GOT3 (cell line): Measurements from ENCODE around the gene KLHL30.

ENCODE experiments used
- DNase-seq: peaks from one replicate; lab custom pipeline; 2025; ENCODE audit warnings: mixed read lengths; lab: John Stamatoyannopoulos, UW

The KLHL30 gene

GRCh38 chr2:238148981-238149380 lies 10.5 kb downstream of the KLHL30 start:
- no peak for DNase-seq

DNA sequence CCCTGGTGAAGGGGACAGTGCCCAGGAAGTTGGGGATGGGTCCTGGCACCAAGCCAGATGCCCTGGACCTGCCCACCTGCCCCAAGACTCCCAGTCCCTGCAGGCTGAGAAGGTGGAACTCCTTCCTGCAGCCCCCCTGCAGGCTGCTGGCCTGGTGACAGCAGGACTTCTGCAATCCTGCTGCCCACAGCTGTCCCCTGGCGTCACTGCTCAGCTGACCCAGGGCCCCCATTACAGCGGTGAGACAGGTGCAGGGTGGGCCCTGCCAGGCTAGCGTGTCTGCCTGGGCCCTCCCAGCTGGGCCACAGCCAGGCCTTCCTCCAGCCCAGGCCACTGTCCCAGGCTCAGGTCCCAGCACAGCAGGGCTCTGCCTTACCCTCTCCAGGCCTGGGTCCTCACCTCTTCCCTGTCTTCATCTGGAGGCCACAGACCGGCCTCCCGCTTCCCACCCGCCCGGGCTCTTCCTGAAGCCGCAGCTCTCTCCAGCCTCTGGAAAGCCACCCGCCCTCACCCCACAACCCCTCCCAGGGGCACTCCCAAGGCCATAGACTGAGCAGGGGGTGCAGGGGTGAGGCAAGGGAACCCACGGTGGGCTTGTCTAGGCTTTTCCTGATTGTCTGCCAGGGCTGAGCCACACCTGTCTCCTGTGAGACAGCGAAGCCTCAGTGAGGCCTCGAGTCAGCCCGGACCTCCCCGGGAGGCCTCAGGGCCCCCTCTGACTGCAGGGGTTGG lies 11.5 kb downstream of the KLHL30 start:
- no peak for DNase-seq

GRCh38 chr2:238150686-238151085 lies 12.2 kb downstream of the KLHL30 start:
- no peak for DNase-seq

- DNase-seq = no peak
These were observed 12.7 kb downstream of the KLHL30 start for GRCh38 chr2:238151205-238151604.

- no peak for DNase-seq
These were observed 13.3 kb downstream of the KLHL30 start for GRCh38 chr2:238151628-238152235.

DNA sequence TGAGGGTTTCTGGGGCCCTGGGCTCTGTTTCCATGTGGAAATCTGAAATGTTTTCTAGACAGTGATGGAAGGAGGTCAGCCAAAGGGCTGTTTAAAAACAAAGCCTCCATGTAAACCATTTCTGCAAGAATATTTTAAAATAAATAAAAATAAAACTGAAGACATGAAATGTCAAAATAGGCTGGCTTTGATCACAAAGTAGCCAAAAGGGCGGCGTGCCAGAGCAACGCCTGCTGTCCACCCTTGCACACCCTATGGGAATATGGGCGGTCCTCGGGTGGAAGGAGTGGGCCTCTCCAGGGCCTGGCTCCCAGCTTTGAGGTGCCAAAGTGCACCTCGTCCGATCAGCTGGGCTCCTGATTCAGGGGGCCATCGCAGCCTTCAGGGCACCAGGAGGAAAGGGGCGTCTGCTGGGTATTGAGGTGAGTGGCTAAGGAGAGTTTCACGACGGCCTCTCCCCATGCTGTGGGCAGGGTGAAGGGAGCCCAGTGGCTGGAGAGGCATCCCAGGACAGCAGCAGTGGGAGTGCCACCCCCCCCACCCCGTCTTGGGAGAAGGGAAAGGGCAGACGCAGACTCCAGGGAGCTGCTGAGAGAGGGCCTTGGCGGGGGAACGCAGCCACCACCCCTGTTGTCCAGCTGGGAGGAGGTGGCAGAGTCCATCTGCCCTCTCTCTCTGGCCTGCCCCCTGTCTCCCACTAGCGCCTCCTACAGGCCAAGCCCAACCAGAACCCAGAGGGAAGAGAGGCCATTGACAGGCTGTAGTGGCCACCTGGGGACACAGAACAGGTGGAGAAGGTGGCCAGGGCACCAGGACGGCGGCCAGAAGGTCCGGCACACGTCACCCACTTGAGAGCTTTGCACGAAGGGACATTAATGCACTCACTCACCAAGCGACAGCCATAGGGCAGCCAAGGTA lies 14.6 kb downstream of the KLHL30 start:
- no peak for DNase-seq

- no peak for DNase-seq
These were observed 16.1 kb downstream of the KLHL30 start for GRCh38 chr2:238154570-238154969.

GRCh38 chr2:238155051-238155760 lies 16.7 kb downstream of the KLHL30 start:
- DNase-seq = no peak

DNA sequence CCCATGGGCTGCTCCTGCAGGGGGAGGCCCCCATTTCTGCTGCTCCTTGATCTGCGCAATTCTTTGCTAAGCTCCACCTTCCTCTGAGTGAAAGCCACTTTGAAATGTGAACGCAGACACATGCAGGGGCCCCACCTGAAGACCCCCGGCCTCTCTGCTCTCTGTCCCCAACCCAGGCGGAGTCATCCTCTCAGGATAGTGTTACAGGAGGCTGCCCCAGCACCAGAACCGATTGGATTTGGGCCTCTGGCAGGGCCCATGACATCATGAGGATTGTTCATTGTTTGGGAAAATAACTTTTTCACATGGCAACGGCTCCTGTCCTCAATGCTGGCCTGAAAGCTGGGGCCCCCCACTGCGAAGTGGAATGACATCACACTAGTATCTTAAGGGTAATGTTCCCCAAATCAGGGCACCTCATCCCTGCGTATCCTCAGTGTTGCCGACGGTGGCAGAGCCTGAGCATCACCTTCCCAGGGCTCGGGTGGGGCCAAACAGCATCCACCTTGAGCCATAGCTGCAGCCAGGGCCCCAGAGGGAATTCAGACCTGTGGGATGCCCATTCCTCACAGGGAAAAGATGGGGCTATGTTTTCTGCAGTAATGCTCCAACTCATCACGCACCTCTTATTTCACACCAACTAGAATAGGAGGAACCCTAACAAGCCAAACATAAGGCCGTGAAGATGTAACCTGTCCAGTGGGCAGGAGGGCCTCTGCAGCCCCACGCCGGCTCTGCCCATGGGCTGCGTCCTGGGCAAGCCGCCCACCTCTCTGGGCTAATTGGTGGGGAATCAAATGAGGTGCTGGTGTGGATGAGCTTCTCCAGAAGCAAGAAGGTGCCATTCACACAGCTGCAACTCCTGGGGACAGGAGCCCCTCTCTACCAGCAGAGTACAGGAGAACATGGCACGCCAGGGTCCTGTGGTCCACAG lies 17.6 kb downstream of the KLHL30 start:
- DNase-seq = no peak

GRCh38 chr2:238157506-238158017 lies 19.1 kb downstream of the KLHL30 start:
- DNase-seq = no peak

DNA sequence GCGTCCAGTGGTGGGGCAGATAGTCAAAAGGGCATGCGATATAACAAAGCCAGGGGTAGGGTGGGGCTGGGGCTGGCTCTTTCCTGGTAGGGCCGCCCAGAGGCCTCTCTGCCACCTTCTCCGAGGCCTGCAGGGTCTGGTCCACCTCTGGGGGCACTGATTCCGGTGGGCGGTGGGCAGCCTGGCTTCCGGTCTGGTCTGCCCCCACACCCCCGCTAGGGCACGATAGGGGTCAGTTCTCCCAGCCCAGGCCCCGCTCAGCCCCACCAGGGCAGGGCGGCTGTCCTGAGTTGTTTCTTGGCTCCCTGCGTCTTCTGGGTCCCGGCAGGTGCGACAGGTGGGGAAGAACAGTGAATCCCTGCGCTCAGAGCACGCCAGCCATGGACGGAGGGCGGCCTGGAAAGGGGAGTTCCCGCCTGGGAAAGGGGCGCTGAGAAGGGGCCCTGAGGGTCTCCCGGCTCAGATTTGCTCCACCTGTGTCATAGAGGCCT lies 19.6 kb downstream of the KLHL30 start:
- DNase-seq = no peak

GRCh38 chr2:238158509-238159070 lies 20.1 kb downstream of the KLHL30 start, which contains the start of gene ERFE:
Gene ERFE, plus strand, starts transcription at chr2:238158970. Its CDS starts 38 bp downstream, at chr2:238159008.
- DNase-seq = no peak

- DNase-seq = no peak
These were observed 20.6 kb downstream of the KLHL30 start for GRCh38 chr2:238159071-238159539.

- DNase-seq = no peak
These were observed 21.3 kb downstream of the KLHL30 start for GRCh38 chr2:238159661-238160205.

GRCh38 chr2:238160206-238161129 lies 22.0 kb downstream of the KLHL30 start:
- no peak for DNase-seq

DNA sequence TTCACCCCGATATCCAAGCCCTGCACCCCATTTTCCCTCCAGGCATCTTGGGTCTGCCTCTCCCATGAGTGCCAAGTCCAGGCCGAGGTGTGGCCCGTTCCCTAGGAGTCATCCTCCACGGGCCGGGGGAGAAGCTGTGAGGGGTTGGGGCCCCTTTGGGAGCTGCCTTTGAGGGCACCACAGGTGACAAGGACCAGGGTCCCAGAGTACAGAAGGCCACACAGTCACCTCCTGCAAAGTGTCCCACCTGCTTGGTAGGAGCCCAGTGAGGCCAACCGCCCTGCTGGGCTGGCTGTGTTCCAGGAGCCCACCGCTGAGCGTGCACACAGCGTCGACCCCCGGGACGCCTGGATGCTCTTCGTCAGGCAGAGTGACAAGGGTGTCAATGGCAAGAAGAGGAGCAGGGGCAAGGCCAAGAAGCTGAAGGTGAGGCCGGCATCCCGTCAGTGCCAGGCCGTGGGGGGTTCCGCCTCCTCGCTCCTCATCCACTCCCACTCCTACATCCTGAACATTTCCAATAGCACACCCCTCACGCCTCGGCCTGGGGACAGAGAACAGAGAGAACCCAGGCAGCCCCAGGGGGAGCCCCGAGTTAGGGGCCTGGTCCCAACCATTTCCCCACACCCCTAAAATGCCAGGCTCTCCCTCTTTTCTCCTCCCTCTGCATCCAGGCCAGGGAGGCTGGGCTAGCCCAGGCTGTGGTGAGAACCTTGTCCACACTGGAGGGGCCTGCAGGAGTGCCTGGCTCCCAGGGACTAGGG lies 23.0 kb downstream of the KLHL30 start:
- no peak for DNase-seq

DNA sequence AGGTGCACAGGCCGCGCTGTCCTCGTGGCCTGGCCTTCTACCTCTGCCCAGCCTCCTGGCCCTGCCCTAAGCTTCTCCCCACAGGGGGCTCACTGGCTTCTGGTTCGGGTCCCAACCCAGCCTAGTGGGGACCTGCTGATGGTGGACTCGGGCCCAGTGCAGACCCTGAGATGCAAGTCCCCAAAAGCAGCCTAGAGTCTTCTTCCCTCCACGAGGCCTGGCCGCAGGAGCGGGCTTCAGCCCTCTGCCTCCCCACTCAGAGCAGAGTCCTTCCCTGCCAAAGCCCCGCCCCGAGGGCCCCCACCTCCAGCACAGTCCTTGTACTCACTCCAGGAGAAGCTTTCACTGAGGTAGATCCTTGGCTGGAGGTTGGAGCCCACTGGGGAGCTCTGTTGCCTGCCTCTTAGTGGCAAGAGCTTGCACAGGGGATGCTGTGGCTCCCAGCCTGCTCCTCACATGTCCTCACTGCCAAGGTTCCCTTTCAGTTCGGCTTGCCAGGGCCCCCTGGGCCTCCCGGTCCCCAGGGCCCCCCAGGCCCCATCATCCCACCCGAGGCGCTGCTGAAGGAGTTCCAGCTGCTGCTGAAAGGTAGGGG lies 23.9 kb downstream of the KLHL30 start:
- DNase-seq = no peak
